ENCODE results near the gene BMP8B.
A peak's percentile ranks its signal among the peaks of the same experiment; 100 is the strongest.

Gene BMP8B

GRCh38 chr1:39727932-39728317 is 60.7 kb downstream of the BMP8B start:
- no peaks in the 10 kb centered on the region for H3K36me3 ChIP-seq (ENCODE audit: control insufficient read depth, insufficient read depth, low read length)
- TF ChIP-seq CTCF (IDR thresholded peaks at IDR 0.05; ENCODE audit: insufficient read depth, low read length, poor library complexity, severe bottlenecking) = no peak
- DNase-seq (ENCODE audit: extremely low read depth, insufficient read length) = no peak
- H3K4me3 ChIP-seq (replicated peaks; ENCODE audit: low read depth, low read length) = peak overlapping the region; percentile 41
- H3K27me3 ChIP-seq (replicated peaks; ENCODE audit: control insufficient read depth, insufficient read depth, low read length) = no peaks in the 10 kb centered on the region

GRCh38 chr1:39727221-39727931 is 61.3 kb downstream of the BMP8B start:
- no peak for TF ChIP-seq CTCF (IDR thresholded peaks at IDR 0.05; ENCODE audit: insufficient read depth, low read length, poor library complexity, severe bottlenecking)
- Histone ChIP-seq H3K4me3 (replicated peaks; ENCODE audit: low read depth, low read length) (peak overlapping the region; percentile 41), H3K27me3 (replicated peaks; ENCODE audit: control insufficient read depth, insufficient read depth, low read length) (no peaks in the 10 kb centered on the region)

GRCh38 chr1:39726600-39726999 is 62.1 kb downstream of the BMP8B start:
- Histone ChIP-seq H3K36me3 (ENCODE audit: control insufficient read depth, insufficient read depth, low read length) (no peaks in the 10 kb centered on the region), H3K4me3 (replicated peaks; ENCODE audit: low read depth, low read length) (no peak overlapping the region), H3K27me3 (replicated peaks; ENCODE audit: control insufficient read depth, insufficient read depth, low read length) (no peaks in the 10 kb centered on the region)
- no peak for DNase-seq (ENCODE audit: extremely low read depth, insufficient read length)
- no peak for TF ChIP-seq CTCF (IDR thresholded peaks at IDR 0.05; ENCODE audit: insufficient read depth, low read length, poor library complexity, severe bottlenecking)

More at GRCh38 chr1:39727221-39727931, 61.3 kb downstream of the BMP8B start:
- H3K36me3 ChIP-seq (ENCODE audit: control insufficient read depth, insufficient read depth, low read length) = no peaks in the 10 kb centered on the region
- peak; percentile 68 for DNase-seq (ENCODE audit: extremely low read depth, insufficient read length)

GRCh38 chr1:39722495-39722894 is 66.2 kb downstream of the BMP8B start:
- H3K36me3 ChIP-seq (ENCODE audit: control insufficient read depth, insufficient read depth, low read length) = no peaks in the 10 kb centered on the region
- H3K4me3 ChIP-seq (replicated peaks; ENCODE audit: low read depth, low read length) = no peak overlapping the region
- no peak for TF ChIP-seq CTCF (IDR thresholded peaks at IDR 0.05; ENCODE audit: insufficient read depth, low read length, poor library complexity, severe bottlenecking)
- DNase-seq (ENCODE audit: extremely low read depth, insufficient read length) = no peak
- H3K27me3 ChIP-seq (replicated peaks; ENCODE audit: control insufficient read depth, insufficient read depth, low read length) = no peaks in the 10 kb centered on the region

GRCh38 chr1:39721664-39722063 is 67.0 kb downstream of the BMP8B start:
- no peaks in the 10 kb centered on the region for H3K36me3 ChIP-seq (ENCODE audit: control insufficient read depth, insufficient read depth, low read length)
- no peak for TF ChIP-seq CTCF (IDR thresholded peaks at IDR 0.05; ENCODE audit: insufficient read depth, low read length, poor library complexity, severe bottlenecking)
- no peaks in the 10 kb centered on the region for H3K27me3 ChIP-seq (replicated peaks; ENCODE audit: control insufficient read depth, insufficient read depth, low read length)
- H3K4me3 ChIP-seq (replicated peaks; ENCODE audit: low read depth, low read length) = no peak overlapping the region
- DNase-seq (ENCODE audit: extremely low read depth, insufficient read length) = no peak

Data from GM06990 (cell line).